Measurements from ENCODE around the gene TMTC1. TPM values are rescaled to one million over a fixed set of nuclear protein-coding genes. Genes with fewer than 3 reads are reported as not detected.
"Not testable (repeated sequence)": the region's sequence is repeated elsewhere in the genome, so short reads cannot be mapped to it uniquely, and the experiment has no call there.

The TMTC1 gene
- polyA plus RNA-seq, 1 of the 3 experiments (the other 2 are of a cell fraction), result 0.13 TPM

DNA sequence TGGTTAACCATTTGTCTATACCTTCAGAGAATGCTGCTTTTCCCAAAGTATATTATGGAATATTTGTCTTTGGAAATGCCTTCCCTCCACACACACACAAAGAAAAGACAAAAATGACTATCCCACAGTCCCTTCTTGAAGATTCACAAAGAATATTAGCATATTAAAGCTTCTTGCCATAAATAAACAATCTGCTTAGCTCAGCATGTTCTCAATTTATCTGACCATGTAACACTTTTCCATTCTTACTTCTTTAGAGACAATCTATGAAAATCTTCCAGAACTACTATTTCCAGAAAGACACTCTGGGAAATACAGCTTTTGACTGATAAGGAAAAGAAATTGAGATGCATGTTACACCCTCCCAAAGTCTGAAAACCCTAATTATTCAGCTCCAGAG, 227.4 kb downstream of the TMTC1 start:
- ChIA-PET POLR2A (no interaction called here), CTCF (no interaction called here)
- no peak for TF ChIP-seq SIN3A (IDR thresholded peaks at IDR 0.05; ENCODE audit: borderline replicate concordance, low read depth, low read length)
- TF ChIP-seq YY1 (IDR thresholded peaks at IDR 0.05; ENCODE audit: low read depth), result no peak
- no peak for TF ChIP-seq CHD2 (IDR thresholded peaks at IDR 0.05; ENCODE audit: low read length, partially characterized antibody)
- TF ChIP-seq EP300 (IDR thresholded peaks at IDR 0.05; ENCODE audit: borderline replicate concordance in 1 of 2, low read depth in 1 of 2, low read length in 1 of 2), result no peak
- TF ChIP-seq RCOR1 (IDR thresholded peaks at IDR 0.05; ENCODE audit: low read length), result no peak
- no peak for TF ChIP-seq RAD21 (IDR thresholded peaks at IDR 0.05; ENCODE audit: low read length)
- TF ChIP-seq, protein P1, sequence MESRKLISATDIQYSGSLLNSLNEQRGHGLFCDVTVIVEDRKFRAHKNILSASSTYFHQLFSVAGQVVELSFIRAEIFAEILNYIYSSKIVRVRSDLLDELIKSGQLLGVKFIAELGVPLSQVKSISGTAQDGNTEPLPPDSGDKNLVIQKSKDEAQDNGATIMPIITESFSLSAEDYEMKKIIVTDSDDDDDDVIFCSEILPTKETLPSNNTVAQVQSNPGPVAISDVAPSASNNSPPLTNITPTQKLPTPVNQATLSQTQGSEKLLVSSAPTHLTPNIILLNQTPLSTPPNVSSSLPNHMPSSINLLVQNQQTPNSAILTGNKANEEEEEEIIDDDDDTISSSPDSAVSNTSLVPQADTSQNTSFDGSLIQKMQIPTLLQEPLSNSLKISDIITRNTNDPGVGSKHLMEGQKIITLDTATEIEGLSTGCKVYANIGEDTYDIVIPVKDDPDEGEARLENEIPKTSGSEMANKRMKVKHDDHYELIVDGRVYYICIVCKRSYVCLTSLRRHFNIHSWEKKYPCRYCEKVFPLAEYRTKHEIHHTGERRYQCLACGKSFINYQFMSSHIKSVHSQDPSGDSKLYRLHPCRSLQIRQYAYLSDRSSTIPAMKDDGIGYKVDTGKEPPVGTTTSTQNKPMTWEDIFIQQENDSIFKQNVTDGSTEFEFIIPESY (IDR thresholded peaks at IDR 0.05; ENCODE audit: borderline replicate concordance, low read depth), result no peak
- TF ChIP-seq GABPA (IDR thresholded peaks at IDR 0.05; ENCODE audit: low read depth), result no peak
- H3K36me3 ChIP-seq (replicated peaks in 1 of 2; ENCODE audit: control insufficient read depth in 1 of 2, insufficient read depth in 2 of 2, low read length in 1 of 2), result no peaks in the 10 kb centered on the region
- H3K27me3 ChIP-seq (ENCODE audit: insufficient read depth), result no peaks in the 10 kb centered on the region
- H3K27ac ChIP-seq (ENCODE audit: low read depth in 2 of 2, low read length in 1 of 2), result no peak overlapping the region
- no peaks in the 10 kb centered on the region for H4K20me1 ChIP-seq (ENCODE audit: insufficient read depth)
- no peaks in the 10 kb centered on the region for H3K4me1 ChIP-seq (ENCODE audit: control insufficient read depth in 1 of 2, insufficient read depth in 2 of 2, low read depth in 1 of 2, low read length in 1 of 2)
- H3F3A ChIP-seq (replicated peaks; ENCODE audit: insufficient read depth), result peaks cover 4% of the 10 kb centered on the region
- no peaks in the 10 kb centered on the region for H3K9me3 ChIP-seq
- DNase-seq, result no peak
- no peak overlapping the region for H3K4me2 ChIP-seq
- no peak overlapping the region for H2AFZ ChIP-seq (ENCODE audit: low read depth)
- H3K9me2 ChIP-seq, result no peaks in the 10 kb centered on the region
- no peak overlapping the region for H3K9ac ChIP-seq
- H3K79me2 ChIP-seq (ENCODE audit: insufficient read depth), result no peaks in the 10 kb centered on the region
- no peak overlapping the region for H3K4me3 ChIP-seq (ENCODE audit: low read depth in 2 of 2, low read length in 1 of 2)

DNA sequence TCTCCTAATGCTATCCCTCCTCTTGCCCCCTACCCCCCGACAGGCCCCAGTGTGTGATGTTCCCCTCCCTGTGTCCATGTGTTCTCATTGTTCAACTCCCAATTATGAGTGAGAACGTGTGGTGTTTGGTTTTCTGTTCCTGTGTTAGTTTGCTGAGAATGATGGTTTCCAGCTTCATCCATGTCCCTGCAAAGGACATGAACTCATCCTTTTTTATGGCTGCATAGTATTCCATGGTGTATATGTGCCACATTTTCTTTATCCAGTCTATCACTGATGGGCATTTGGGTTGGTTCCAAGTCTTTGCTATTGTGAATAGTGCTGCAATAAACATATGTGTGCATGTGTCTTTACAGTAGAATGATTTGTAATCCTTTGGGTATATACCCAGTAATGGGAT, 228.3 kb downstream of the TMTC1 start:
- H2AFZ ChIP-seq (ENCODE audit: low read depth); H3K9ac ChIP-seq; H3K27ac ChIP-seq (ENCODE audit: low read depth in 2 of 2, low read length in 1 of 2); H3F3A ChIP-seq (replicated peaks; ENCODE audit: insufficient read depth); H3K4me1 ChIP-seq (ENCODE audit: control insufficient read depth in 1 of 2, insufficient read depth in 2 of 2, low read depth in 1 of 2, low read length in 1 of 2); H3K27me3 ChIP-seq (ENCODE audit: insufficient read depth); H3K36me3 ChIP-seq (replicated peaks in 1 of 2; ENCODE audit: control insufficient read depth in 1 of 2, insufficient read depth in 2 of 2, low read length in 1 of 2); POLR2A ChIA-PET; H3K9me2 ChIP-seq; H3K4me3 ChIP-seq (ENCODE audit: low read depth in 2 of 2, low read length in 1 of 2); H3K9me3 ChIP-seq; H3K4me2 ChIP-seq; H4K20me1 ChIP-seq (ENCODE audit: insufficient read depth); DNase-seq; H3K79me2 ChIP-seq (ENCODE audit: insufficient read depth); CTCF ChIA-PET: not testable (repeated sequence)
- WGBS (ENCODE audit: low lambda C conversion rate), result 33% methylated on average over 2 of the region's 2 CpGs

DNA sequence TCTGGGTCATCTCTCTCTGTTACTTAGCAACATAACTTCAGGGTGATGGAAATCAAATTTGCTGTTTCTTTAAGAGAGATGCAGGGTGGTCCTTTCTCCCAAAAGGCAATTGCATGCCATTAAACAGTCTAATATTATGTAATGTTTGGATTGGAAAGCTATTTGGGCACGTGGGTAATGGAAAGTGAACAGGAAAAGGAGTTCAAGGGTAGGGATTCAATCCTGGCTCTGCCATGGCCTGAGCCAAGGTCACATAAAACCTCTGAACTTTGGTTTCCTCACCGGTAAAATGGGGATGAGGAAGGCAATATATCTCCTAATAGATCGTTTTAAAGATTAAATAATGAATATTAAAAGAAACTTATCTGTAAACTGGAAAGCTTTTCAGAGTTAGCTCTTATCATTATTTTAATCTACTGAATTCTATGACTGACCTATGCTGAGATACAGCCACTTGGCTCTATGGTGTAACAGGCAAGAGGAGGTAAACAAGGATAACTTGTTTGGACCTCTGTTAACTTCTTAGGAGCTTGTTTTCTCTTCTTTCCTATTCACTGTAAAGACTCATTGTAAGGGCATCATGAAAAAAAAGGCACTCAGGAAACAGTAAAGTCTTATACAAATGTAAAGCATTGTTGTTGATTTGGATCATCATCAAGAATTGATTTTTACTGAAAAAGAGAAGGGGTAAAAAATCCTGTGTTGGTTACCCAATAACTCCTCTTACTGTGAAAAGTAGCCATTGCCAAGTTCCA, 230.6 kb downstream of the TMTC1 start:
- H3K4me1 ChIP-seq (ENCODE audit: control insufficient read depth in 1 of 2, insufficient read depth in 2 of 2, low read depth in 1 of 2, low read length in 1 of 2), result no peaks in the 10 kb centered on the region
- H3K9me3 ChIP-seq, result no peaks in the 10 kb centered on the region
- H3K27me3 ChIP-seq (ENCODE audit: insufficient read depth), result no peaks in the 10 kb centered on the region
- TF ChIP-seq GATA2 (CRISPR knock-in tag; IDR thresholded peaks at IDR 0.05), result no peak
- no peak for TF ChIP-seq FOSL2 (IDR thresholded peaks at IDR 0.05; ENCODE audit: borderline replicate concordance, low read depth)
- H2AFZ ChIP-seq (ENCODE audit: low read depth), result no peak overlapping the region
- ChIA-PET POLR2A (no interaction called here), CTCF (interaction anchor here (0.8 to 1.4 kb wide), 11 partner anchors 8 to 1291 kb away, joined by 3 to 6 read pairs (median 3); no protein-coding TSS in a partner anchor)
- H3K9me2 ChIP-seq, result no peaks in the 10 kb centered on the region
- H3F3A ChIP-seq (replicated peaks; ENCODE audit: insufficient read depth), result peaks cover 4% of the 10 kb centered on the region
- no peaks in the 10 kb centered on the region for H3K36me3 ChIP-seq (replicated peaks in 1 of 2; ENCODE audit: control insufficient read depth in 1 of 2, insufficient read depth in 2 of 2, low read length in 1 of 2)
- H3K79me2 ChIP-seq (ENCODE audit: insufficient read depth), result no peaks in the 10 kb centered on the region
- no peak overlapping the region for H3K27ac ChIP-seq (ENCODE audit: low read depth in 2 of 2, low read length in 1 of 2)
- no peaks in the 10 kb centered on the region for H4K20me1 ChIP-seq (ENCODE audit: insufficient read depth)
- no peak for DNase-seq
- 51% methylated on average over 3 of the region's 3 CpGs for WGBS (ENCODE audit: low lambda C conversion rate)
- no peak overlapping the region for H3K4me3 ChIP-seq (ENCODE audit: low read depth in 2 of 2, low read length in 1 of 2)
- H3K4me2 ChIP-seq, result no peak overlapping the region
- H3K9ac ChIP-seq, result no peak overlapping the region
